K562 (cell line): ENCODE results near the gene RSPH9. TPM values are rescaled to one million over a fixed set of nuclear protein-coding genes. Genes with fewer than 3 reads are reported as not detected.

Experiments
- ARID1B ChIP-seq: fragments of 450-650 bp; IDR thresholded peaks from 2 replicates; pipeline ENCODE4 v1.6.1; 2016; ENCODE audit warnings: antibody characterized with exemption, mild to moderate bottlenecking, inconsistent platforms
- EWSR1 ChIP-seq: fragments of 450-650 bp; IDR thresholded peaks from 2 replicates; pipeline ENCODE4 v1.6.1; 2018; ENCODE audit warnings: borderline replicate concordance, mild to moderate bottlenecking, low read depth, moderate library complexity; ENCODE audit not compliant: partially characterized antibody
- GTF2E2 ChIP-seq: fragments of 200-800 bp; sonication (Bioruptor generic); IDR thresholded peaks from 2 replicates; pipeline ENCODE4 v1.6.1; 2016; ENCODE audit warnings: missing genetic modification characterization, missing compliant biosample characterization
- HDAC8 ChIP-seq: fragments of 450-650 bp; IDR thresholded peaks from 2 replicates; pipeline ENCODE4 v1.6.1; 2016; ENCODE audit warnings: mild to moderate bottlenecking, missing genetic modification characterization, moderate library complexity, missing compliant biosample characterization
- JUND ChIP-seq, 2 experiments: IDR thresholded peaks; 2 replicates in 1 of 2; 3 replicates in 1 of 2; pipeline ENCODE4 v1.6.1; 2011; ENCODE audit warnings: borderline replicate concordance in 2 of 2, low read depth in 2 of 2, low read length in 2 of 2, improper control_type of control experiment in 1 of 2, missing biosample characterization in 1 of 2, missing genetic modification characterization in 1 of 2, missing genetic modification reagents in 1 of 2
- KLF1 ChIP-seq: fragments of 450-650 bp; IDR thresholded peaks from 2 replicates; pipeline ENCODE4 v1.6.1; 2016; ENCODE audit warnings: missing genetic modification characterization, missing compliant biosample characterization
- KLF16 ChIP-seq: IDR thresholded peaks from 2 replicates; pipeline ENCODE4 v1.6.1; 2016; ENCODE audit warnings: antibody characterized with exemption
- LARP7 ChIP-seq: fragments of 450-650 bp; IDR thresholded peaks from 2 replicates; pipeline ENCODE4 v1.6.1; 2016
- MBD2 ChIP-seq: sonication (generic); IDR thresholded peaks from 2 replicates; pipeline ENCODE4 v1.6.1; 2016; ENCODE audit warnings: low read depth, borderline replicate concordance
- MEIS2 ChIP-seq: fragments of 450-650 bp; IDR thresholded peaks from 2 replicates; pipeline ENCODE4 v1.6.1; 2014; ENCODE audit warnings: mild to moderate bottlenecking; ENCODE audit not compliant: partially characterized antibody
- NCOA2 ChIP-seq, 2 experiments: fragments of 450-650 bp; IDR thresholded peaks; 2 replicates each; pipeline ENCODE4 v1.6.1; 2018; ENCODE audit warnings: mild to moderate bottlenecking in 2 of 2, moderate library complexity in 1 of 2; ENCODE audit not compliant: partially characterized antibody in 2 of 2
- OTX1 ChIP-seq: fragments of 450-650 bp; formaldehyde crosslinking; IDR thresholded peaks from 2 replicates; pipeline ENCODE4 v1.4.0; 2022; ENCODE audit warnings: mild to moderate bottlenecking
- RBM34 ChIP-seq: fragments of 200-400 bp; formaldehyde crosslinking; IDR thresholded peaks from 2 replicates; pipeline ENCODE4 v1.6.1; 2018; ENCODE audit warnings: low read length, borderline replicate concordance; ENCODE audit not compliant: insufficient read depth
- SNRNP70 ChIP-seq: fragments of 200-400 bp; formaldehyde crosslinking; optimal IDR thresholded peaks from 2 replicates; pipeline ENCODE3; 2017; ENCODE audit warnings: low read depth, low read length
- SP2 ChIP-seq: IDR thresholded peaks from 2 replicates; pipeline ENCODE4 v1.6.1; 2011; ENCODE audit warnings: mild to moderate bottlenecking, low read depth, low read length, moderate library complexity; ENCODE audit not compliant: poor library complexity, severe bottlenecking; ENCODE audit errors: extremely low read depth
- SRSF9 ChIP-seq: fragments of 200-400 bp; formaldehyde crosslinking; IDR thresholded peaks from 2 replicates; pipeline ENCODE4 v1.6.1; 2017; ENCODE audit warnings: low read depth, low read length, borderline replicate concordance
- ZNF121 ChIP-seq: sonication (generic); formaldehyde crosslinking; conservative IDR thresholded peaks from 2 replicates; pipeline ENCODE4 v1.8.0; 2022; ENCODE audit warnings: missing genetic modification reagents
- ZNF134 ChIP-seq: fragments of 250-450 bp; sonication (Bioruptor Pico); conservative IDR thresholded peaks from 2 replicates; pipeline ENCODE4 v1.4.0; 2020
- ZNF354B ChIP-seq: fragments of 250-450 bp; sonication (Bioruptor Pico); IDR thresholded peaks from 2 replicates; pipeline ENCODE4 v1.4.0; 2020
- ZNF586 ChIP-seq: fragments of 450-650 bp; formaldehyde crosslinking; conservative IDR thresholded peaks from 2 replicates; pipeline ENCODE4 v1.4.0; 2020; ENCODE audit warnings: mild to moderate bottlenecking, moderate library complexity
- ZSCAN29 ChIP-seq: fragments of 450-650 bp; IDR thresholded peaks from 2 replicates; pipeline ENCODE4 v1.6.1; 2017
- polyA plus RNA-seq, 8 experiments: library from polyadenylated mRNA; depleted of rRNA in 4 of 8; stranded (reverse) in 5 of 8; unstranded in 3 of 8; fragments of >200 nt; fragmentation: Nextera tagmentation in 2 of 8; fragmentation: Illumina TruSeq in 1 of 8; extraction: Ambion mirVana in 2 of 8; extraction: Trizol in 1 of 8; gene quantifications; 2 replicates each; pipeline versions ENCODE4 v1.2.1 to v1.2.3, GENCODE V29; 2011 to 2014; ENCODE audit warnings: inconsistent platforms in 1 of 8, missing spikeins in 1 of 8
- total RNA-seq, 7 experiments: library from RNA; depleted of rRNA in 6 of 7; stranded (reverse); fragments of >200 nt in 6 of 7; fragmentation: Illumina TruSeq in 2 of 7; extraction: Trizol in 2 of 7; gene quantifications; 2 replicates each; pipeline versions ENCODE4 v1.2.1 to v1.2.3, GENCODE V29; 2011 to 2021; ENCODE audit warnings: low replicate concordance in 1 of 7
- TF ChIP-seq, protein P1 (sequence below): fragments of 250-450 bp; sonication (Bioruptor Pico); IDR thresholded peaks from 2 replicates; pipeline ENCODE4 v1.5.0; 2020; ENCODE audit warnings: mild to moderate bottlenecking, borderline replicate concordance
- TF ChIP-seq, protein P2 (sequence below): fragments of 450-650 bp; IDR thresholded peaks from 2 replicates; pipeline ENCODE4 v1.6.1; 2017; ENCODE audit warnings: mild to moderate bottlenecking, moderate library complexity
- TF ChIP-seq, protein P3 (sequence below): fragments of 250-450 bp; sonication (Bioruptor Pico); IDR thresholded peaks from 2 replicates; pipeline ENCODE4 v1.5.0; 2022; ENCODE audit warnings: mild to moderate bottlenecking

RSPH9 gene
- total and polyA plus RNA-seq, 9 of the 15 experiments (the other 6 are each of a cell fraction or from before 2014, with no cell fraction given) = 0.05 to 0.60 (median 0.39) TPM; not detected in 6

DNA sequence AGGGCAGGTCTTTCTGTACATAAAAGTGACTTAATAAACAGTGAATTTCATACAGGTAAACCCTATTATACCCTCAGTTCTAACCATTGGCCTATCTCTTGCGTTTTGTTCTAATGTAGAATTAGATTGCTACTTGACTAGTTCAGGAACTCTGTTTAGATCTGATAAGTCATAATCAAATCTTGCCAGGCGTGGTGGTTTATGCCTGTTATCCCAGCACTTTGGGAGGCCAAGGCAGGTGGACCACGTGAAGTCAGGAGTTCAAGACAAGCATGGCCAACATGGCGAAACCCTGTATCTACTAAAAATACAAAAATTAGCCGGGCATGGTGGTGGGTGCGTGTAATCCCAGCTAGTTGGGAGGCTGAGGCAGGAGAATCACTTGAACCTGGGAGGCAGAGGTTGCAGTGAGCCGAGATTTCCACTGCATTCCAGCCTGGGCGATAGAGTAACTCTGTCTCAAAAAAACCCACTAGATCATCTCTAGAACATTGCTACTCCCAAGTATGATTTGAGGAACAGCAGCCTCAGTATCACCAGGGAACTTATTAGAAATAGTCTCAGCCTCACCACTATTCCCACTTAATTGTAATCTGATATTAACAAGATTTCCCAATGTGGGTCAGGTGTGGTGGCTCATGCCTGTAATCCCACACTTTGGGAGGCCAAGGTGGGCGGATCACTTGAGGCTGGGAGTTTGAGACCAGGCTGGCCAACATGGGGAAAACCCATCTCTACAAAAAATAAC, 27.9 kb upstream of the RSPH9 start (continued):
- TF ChIP-seq, protein P1, sequence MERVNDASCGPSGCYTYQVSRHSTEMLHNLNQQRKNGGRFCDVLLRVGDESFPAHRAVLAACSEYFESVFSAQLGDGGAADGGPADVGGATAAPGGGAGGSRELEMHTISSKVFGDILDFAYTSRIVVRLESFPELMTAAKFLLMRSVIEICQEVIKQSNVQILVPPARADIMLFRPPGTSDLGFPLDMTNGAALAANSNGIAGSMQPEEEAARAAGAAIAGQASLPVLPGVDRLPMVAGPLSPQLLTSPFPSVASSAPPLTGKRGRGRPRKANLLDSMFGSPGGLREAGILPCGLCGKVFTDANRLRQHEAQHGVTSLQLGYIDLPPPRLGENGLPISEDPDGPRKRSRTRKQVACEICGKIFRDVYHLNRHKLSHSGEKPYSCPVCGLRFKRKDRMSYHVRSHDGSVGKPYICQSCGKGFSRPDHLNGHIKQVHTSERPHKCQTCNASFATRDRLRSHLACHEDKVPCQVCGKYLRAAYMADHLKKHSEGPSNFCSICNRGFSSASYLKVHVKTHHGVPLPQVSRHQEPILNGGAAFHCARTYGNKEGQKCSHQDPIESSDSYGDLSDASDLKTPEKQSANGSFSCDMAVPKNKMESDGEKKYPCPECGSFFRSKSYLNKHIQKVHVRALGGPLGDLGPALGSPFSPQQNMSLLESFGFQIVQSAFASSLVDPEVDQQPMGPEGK (CRISPR knock-in tag) = no peak; the same call in 1 of the 2 replicates
- TF ChIP-seq ZNF586 (CRISPR knock-in tag) = no peak
- TF ChIP-seq HDAC8 (tag) = no peak
- TF ChIP-seq ARID1B = peak; percentile 73
- TF ChIP-seq GTF2E2 = no peak
- no peak for TF ChIP-seq RBM34
- TF ChIP-seq ZNF134 (CRISPR knock-in tag) = no peak
- no peak for TF ChIP-seq OTX1 (CRISPR knock-in tag)
- no peak for TF ChIP-seq ZSCAN29
- no peak for TF ChIP-seq JUND (IDR thresholded peaks at IDR 0.05; ENCODE audit: borderline replicate concordance, low read depth, low read length)
- no peak for TF ChIP-seq JUND (tag; IDR thresholded peaks at IDR 0.05; ENCODE audit: borderline replicate concordance, low read depth, low read length)
- no peak for TF ChIP-seq KLF1 (tag)
- no peak for TF ChIP-seq MEIS2
- TF ChIP-seq LARP7 = no peak
- no peak for TF ChIP-seq SRSF9
- TF ChIP-seq KLF16 = no peak
- no peak for TF ChIP-seq ZNF121
- TF ChIP-seq SP2 = no peak
- TF ChIP-seq SNRNP70 = no peak
- no peak for TF ChIP-seq ZNF354B
- TF ChIP-seq, protein P2, sequence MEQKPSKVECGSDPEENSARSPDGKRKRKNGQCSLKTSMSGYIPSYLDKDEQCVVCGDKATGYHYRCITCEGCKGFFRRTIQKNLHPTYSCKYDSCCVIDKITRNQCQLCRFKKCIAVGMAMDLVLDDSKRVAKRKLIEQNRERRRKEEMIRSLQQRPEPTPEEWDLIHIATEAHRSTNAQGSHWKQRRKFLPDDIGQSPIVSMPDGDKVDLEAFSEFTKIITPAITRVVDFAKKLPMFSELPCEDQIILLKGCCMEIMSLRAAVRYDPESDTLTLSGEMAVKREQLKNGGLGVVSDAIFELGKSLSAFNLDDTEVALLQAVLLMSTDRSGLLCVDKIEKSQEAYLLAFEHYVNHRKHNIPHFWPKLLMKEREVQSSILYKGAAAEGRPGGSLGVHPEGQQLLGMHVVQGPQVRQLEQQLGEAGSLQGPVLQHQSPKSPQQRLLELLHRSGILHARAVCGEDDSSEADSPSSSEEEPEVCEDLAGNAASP = no peak
- no peak for TF ChIP-seq NCOA2 (IDR thresholded peaks at IDR 0.05; ENCODE audit: partially characterized antibody in 2 of 2)
- TF ChIP-seq, protein P3, sequence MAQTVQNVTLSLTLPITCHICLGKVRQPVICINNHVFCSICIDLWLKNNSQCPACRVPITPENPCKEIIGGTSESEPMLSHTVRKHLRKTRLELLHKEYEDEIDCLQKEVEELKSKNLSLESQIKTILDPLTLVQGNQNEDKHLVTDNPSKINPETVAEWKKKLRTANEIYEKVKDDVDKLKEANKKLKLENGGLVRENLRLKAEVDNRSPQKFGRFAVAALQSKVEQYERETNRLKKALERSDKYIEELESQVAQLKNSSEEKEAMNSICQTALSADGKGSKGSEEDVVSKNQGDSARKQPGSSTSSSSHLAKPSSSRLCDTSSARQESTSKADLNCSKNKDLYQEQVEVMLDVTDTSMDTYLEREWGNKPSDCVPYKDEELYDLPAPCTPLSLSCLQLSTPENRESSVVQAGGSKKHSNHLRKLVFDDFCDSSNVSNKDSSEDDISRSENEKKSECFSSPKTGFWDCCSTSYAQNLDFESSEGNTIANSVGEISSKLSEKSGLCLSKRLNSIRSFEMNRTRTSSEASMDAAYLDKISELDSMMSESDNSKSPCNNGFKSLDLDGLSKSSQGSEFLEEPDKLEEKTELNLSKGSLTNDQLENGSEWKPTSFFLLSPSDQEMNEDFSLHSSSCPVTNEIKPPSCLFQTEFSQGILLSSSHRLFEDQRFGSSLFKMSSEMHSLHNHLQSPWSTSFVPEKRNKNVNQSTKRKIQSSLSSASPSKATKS (CRISPR knock-in tag) = no peak
- no peak for TF ChIP-seq EWSR1
- TF ChIP-seq MBD2 = no peak
